HG03439 (cell line): Measurements from ENCODE around the gene C1QTNF3.
"Not testable (repeated sequence)": the region's sequence is repeated elsewhere in the genome, so short reads cannot be mapped to it uniquely, and the experiment has no call there.

Experiments used
- ATAC-seq: cut with Tn5 transposase; IDR thresholded peaks from one replicate; pipeline ENCODE4 v1.9.1; 2021; ENCODE audit warnings: mild to moderate bottlenecking, moderate library complexity; ENCODE audit not compliant: unreplicated experiment

Gene C1QTNF3

DNA sequence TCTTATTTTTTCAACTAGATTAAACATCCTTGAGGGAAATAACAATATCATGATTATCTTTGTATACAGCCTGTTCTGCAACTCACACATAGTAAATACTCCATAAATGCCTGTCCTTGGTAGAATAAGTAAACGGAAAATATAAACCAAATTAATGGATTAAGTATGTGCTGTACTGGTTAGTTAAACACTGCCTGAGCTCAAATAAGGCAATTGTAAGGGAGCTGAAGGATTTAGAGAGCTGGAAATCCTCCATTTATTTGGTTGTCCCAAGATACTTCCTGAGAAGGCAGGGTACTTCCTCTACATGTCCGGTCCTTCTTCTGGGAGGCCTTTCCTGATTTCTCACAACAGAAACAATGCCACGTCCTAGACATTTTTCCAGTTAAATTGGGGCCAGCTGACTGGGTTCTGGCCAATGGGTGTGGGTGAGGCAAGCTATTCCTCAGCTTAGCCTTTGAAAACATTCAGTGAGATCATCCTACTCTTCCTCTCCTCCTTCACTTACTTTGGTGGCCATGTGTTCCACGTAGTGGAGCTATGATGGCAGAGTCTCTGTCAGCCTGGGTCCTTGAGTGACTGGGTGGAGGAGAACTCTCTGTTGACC lies 8.5 kb upstream of the C1QTNF3 start:
- no peak for ATAC-seq

- ATAC-seq: no peak
Measured at GRCh38 chr5:34047774-34048572, 5.0 kb upstream of the C1QTNF3 start.

DNA sequence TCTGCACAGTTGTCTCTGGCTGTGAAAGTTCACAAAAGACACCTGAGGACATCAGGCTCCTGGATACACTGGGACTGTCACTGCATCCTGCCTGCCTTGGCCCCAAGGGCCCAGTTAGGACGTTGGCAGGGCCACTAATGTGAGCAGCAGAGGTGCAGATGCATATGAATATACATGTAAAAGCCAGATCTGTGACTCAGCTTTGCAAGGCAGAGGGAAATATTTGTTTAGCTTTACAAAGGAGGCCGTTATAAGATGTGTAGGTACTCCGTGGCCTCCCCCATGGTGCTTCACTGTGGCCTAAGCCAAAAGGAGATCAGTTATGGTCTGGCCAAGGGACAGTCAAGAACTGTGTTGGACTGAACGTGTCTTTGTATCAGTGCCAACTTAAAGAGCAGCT lies 4.1 kb upstream of the C1QTNF3 start:
- ATAC-seq: no peak

- ATAC-seq: no peak
Measured at GRCh38 chr5:34045996-34046395, 3.0 kb upstream of the C1QTNF3 start.

- no peak for ATAC-seq
Measured at GRCh38 chr5:34045023-34045422, 2.0 kb upstream of the C1QTNF3 start.

GRCh38 chr5:34042321-34042720 lies 692 bp downstream of the C1QTNF3 start:
- no peak for ATAC-seq

GRCh38 chr5:34041247-34041972 lies 1.6 kb downstream of the C1QTNF3 start:
- no peak for ATAC-seq

DNA sequence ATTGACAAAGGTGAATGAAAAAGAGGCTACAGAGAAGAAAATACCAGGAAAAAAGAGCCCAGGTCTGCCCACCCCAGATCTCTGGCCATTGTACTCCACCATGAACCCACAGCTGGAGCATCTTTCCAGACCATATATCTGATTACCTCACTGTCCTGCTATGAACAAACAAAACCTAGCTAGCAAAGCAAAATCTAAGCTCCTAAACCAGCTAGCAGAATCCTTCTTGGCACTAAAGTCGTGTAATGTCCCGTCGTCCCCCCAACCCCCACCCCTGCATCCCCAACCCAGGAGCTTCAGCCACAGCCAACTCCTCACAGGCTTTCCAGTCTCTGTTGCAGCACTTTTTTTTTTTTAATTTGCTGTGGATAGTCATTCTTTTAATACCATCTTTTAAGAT lies 2.5 kb downstream of the C1QTNF3 start:
- ATAC-seq: no peak

- ATAC-seq: no peak
Measured at GRCh38 chr5:34039398-34040157, 3.4 kb downstream of the C1QTNF3 start.

DNA sequence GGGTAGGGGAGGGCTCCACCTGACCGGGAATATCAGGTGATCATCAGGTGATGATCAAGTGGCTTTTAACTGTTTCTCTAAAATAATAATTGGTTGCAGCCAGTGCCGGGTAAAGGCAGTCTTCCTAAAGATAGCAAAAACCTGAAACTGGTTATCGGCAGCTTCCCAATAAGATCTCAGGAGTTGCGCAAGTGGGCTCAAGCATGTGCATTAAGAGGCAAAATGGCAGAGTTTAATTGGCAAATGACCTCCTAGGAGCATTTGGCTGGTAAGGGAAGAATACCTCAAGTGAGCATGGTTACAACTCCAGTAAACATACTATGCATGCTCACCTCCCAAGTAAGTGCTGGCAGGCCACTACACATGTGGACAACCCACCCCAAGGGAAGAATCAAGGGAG lies 4.2 kb downstream of the C1QTNF3 start:
- ATAC-seq: no peak

- ATAC-seq: no peak
Measured at GRCh38 chr5:34038390-34038789, 4.6 kb downstream of the C1QTNF3 start.

- ATAC-seq: no peak
Measured at GRCh38 chr5:34037726-34038125, 5.3 kb downstream of the C1QTNF3 start.

GRCh38 chr5:34035756-34036155 lies 7.3 kb downstream of the C1QTNF3 start:
- ATAC-seq: no peak

- ATAC-seq: no peak
Measured at GRCh38 chr5:34034534-34035327, 8.3 kb downstream of the C1QTNF3 start.

DNA sequence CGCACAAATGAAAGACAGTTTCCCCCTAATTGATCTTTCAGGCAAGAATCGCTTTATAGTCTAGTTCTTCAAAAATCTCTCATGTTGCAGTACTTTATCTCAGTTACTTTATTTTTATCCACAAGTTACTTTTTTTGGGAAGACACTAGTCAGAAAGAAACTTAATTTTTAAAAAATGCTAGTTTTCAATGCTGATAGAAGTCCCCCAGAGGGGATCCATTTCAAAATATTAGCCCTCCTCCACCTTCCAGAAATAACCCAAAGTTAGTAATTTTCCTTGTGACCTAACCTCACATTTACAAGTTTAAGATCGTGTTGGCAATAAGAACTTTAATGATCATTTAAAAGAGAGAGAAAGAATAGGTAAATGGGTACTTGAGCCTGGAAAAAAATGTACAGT lies 11.0 kb downstream of the C1QTNF3 start:
- ATAC-seq: no peak

DNA sequence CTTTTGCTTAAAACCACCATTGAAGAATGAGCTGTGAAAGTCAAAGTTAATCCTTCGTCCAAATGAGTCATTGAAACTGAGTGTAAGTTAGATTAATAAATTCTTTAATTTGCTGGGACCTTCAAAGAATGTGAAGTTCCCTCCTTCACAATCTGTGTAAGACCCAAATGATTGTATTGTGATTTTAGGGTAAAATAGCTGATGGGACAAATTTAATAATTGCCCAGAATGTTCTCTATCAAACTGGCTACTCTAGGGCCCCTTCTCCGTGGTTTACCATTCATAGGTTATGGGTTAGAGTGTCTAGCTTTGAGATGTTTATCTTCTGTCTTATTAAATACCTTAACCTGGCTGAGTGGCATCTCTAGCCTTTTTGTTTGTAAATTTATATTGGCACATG lies 11.9 kb downstream of the C1QTNF3 start:
- ATAC-seq: no peak

DNA sequence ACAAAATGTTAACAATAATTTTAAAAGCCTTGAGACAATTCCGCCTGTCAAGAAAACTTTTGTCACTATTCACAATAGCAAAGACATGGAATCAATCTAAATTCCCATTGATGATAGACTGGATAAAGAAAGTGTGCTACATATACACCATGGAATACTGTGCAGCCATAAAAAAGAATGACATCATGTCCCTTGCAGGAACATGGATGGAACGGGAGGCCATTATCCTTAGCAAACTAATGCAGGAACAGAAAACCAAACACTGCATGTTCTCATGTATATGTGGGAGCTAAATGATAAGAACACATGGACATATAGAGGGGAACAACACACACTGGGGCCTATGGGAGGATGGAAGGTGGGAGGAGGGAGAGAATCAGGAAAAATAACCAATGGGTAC lies 12.4 kb downstream of the C1QTNF3 start:
- ATAC-seq: not testable (repeated sequence)

DNA sequence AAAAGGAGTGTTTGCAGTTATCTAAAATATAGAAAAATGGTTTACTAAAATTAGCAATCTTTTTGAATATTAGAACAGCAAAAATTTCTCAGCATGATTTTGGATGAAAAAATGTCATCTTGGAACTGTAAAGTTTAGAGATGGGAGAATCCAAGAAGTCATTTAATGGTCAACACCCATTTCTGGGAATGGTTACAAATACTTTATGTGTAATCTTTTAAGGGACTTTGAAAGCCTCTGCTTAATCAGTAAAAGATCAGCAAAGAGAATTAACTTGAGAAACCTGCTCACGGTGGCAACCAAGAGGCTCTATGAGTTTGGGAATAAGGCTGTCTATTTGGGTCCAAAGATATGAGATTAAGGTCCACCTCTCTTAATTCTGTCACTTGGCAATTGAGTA lies 13.0 kb downstream of the C1QTNF3 start:
- ATAC-seq: no peak

GRCh38 chr5:34028349-34028748 lies 14.7 kb downstream of the C1QTNF3 start:
- no peak for ATAC-seq

GRCh38 chr5:34026089-34026761 lies 16.8 kb downstream of the C1QTNF3 start:
- ATAC-seq: no peak
